ENCODE results near the gene PPP2R3B. TPM values are rescaled to one million over a fixed set of nuclear protein-coding genes. Genes with fewer than 3 reads are reported as not detected.

The PPP2R3B gene
- total RNA-seq, 1 experiment from 2014 or later = 13.7 TPM

DNA sequence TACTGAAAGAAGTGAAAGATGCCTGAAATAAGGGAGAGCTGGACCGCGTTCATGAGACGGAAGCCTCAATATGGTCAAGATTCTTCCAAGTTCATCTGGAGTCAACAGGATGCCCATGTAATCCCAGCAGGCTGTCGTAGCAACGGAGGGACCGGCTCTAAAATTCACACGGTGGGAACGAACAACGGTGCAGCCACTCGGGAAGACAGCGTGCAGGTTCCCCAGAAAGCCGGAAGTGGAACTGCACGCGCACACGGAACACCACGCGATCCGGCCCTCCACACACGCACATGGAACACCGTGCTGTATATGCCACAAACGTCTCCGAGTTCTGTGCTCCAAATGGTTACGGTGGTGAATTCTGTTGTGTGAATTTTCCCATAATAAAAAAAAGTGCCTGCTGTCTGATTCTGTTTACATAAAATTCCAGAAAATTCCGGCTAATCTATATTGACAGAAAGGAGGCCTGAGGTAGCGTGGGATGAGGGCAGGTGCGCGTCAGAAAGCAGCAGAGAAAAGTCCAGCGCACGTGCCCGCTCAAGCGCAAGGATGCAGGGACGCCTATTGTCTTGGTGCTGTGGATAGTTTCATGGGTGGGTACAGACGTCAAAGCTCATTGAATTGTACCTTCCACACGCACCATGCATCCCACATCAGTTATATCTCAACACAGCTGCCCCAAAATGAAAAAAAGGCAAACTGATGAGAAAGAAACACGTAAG lies 31.2 kb downstream of the PPP2R3B start:
- Mint-ChIP-seq H3K27ac (ENCODE audit: low read depth, unreplicated experiment) (no peak overlapping the region), H3K4me1 (ENCODE audit: insufficient read depth, unreplicated experiment) (no peaks in the 10 kb centered on the region), H3K4me3 (ENCODE audit: unreplicated experiment) (no peak overlapping the region), H3K27me3 (ENCODE audit: insufficient read depth, unreplicated experiment) (no peaks in the 10 kb centered on the region), H3K36me3 (ENCODE audit: insufficient read depth, unreplicated experiment) (peaks cover 9% of the 10 kb centered on the region), H3K9me3 (ENCODE audit: unreplicated experiment) (no peaks in the 10 kb centered on the region)
- no peak for TF ChIP-seq CTCF (IDR thresholded peaks at IDR 0.05; ENCODE audit: unreplicated experiment)
- POLR2A ChIA-PET = no interaction called here
- BruUV-seq (replicated peaks) = no TSS peak
- no peak for DNase-seq (ENCODE audit: unreplicated experiment)
- CTCF ChIA-PET = no interaction called here
- intact Hi-C loops (cut with micrococcal nuclease) = no loop called here

GRCh38 chrX:353566-354535 lies 32.9 kb downstream of the PPP2R3B start:
- H3K36me3 Mint-ChIP-seq (ENCODE audit: insufficient read depth, unreplicated experiment) = peaks cover 9% of the 10 kb centered on the region

GRCh38 chrX:352582-353314 lies 34.0 kb downstream of the PPP2R3B start:
- Mint-ChIP-seq H3K36me3 (ENCODE audit: insufficient read depth, unreplicated experiment) (peaks cover 5% of the 10 kb centered on the region), H3K9me3 (ENCODE audit: unreplicated experiment) (no peaks in the 10 kb centered on the region), H3K4me3 (ENCODE audit: unreplicated experiment) (no peak overlapping the region), H3K4me1 (ENCODE audit: insufficient read depth, unreplicated experiment) (no peaks in the 10 kb centered on the region), H3K27me3 (ENCODE audit: insufficient read depth, unreplicated experiment) (no peaks in the 10 kb centered on the region), H3K27ac (ENCODE audit: low read depth, unreplicated experiment) (no peak overlapping the region)
- no peak for TF ChIP-seq CTCF (IDR thresholded peaks at IDR 0.05; ENCODE audit: unreplicated experiment)
- intact Hi-C loops (cut with micrococcal nuclease) = no loop called here
- no TSS peak for BruUV-seq (replicated peaks)
- ChIA-PET POLR2A (no interaction called here), CTCF (no interaction called here)
- no peak for DNase-seq (ENCODE audit: unreplicated experiment)

More at GRCh38 chrX:353566-354535, 32.9 kb downstream of the PPP2R3B start:
- no peak for DNase-seq (ENCODE audit: unreplicated experiment)
- TF ChIP-seq CTCF (IDR thresholded peaks at IDR 0.05; ENCODE audit: unreplicated experiment) = no peak
- no TSS peak for BruUV-seq (replicated peaks)
- H3K27ac Mint-ChIP-seq (ENCODE audit: low read depth, unreplicated experiment) = no peak overlapping the region
- intact Hi-C loops (cut with micrococcal nuclease) = no loop called here
- CTCF ChIA-PET = no interaction called here
- H3K9me3 Mint-ChIP-seq (ENCODE audit: unreplicated experiment) = no peaks in the 10 kb centered on the region
- H3K27me3 Mint-ChIP-seq (ENCODE audit: insufficient read depth, unreplicated experiment) = no peaks in the 10 kb centered on the region
- POLR2A ChIA-PET = no interaction called here
- H3K4me3 Mint-ChIP-seq (ENCODE audit: unreplicated experiment) = no peak overlapping the region
- H3K4me1 Mint-ChIP-seq (ENCODE audit: insufficient read depth, unreplicated experiment) = no peaks in the 10 kb centered on the region

DNA sequence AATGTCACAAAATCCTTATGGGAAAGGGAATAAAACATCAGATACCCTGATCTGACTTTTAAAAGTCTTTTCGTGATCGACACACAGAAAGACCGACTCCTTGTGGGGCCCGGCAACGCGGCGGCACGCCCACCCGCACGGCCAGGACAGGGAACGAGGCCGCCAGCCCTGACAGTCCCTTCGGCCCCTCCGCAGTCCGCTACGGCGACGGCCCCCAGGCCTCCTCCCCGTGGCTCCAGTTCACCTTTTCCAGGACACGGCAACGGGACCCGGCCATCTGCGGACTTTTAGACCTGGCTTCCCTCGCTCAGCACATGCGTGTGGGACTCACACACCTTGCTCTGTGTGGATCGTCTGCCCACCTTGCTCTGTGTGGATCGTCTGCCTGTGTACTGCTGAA lies 34.5 kb downstream of the PPP2R3B start:
- TF ChIP-seq CTCF (IDR thresholded peaks at IDR 0.05; ENCODE audit: unreplicated experiment) = no peak
- H3K27ac Mint-ChIP-seq (ENCODE audit: low read depth, unreplicated experiment) = no peak overlapping the region
- H3K4me3 Mint-ChIP-seq (ENCODE audit: unreplicated experiment) = no peak overlapping the region
- BruUV-seq (replicated peaks) = no TSS peak
- ChIA-PET POLR2A (no interaction called here), CTCF (no interaction called here)
- H3K36me3 Mint-ChIP-seq (ENCODE audit: insufficient read depth, unreplicated experiment) = no peaks in the 10 kb centered on the region
- H3K4me1 Mint-ChIP-seq (ENCODE audit: insufficient read depth, unreplicated experiment) = no peaks in the 10 kb centered on the region
- DNase-seq (ENCODE audit: unreplicated experiment) = no peak
- no peaks in the 10 kb centered on the region for H3K27me3 Mint-ChIP-seq (ENCODE audit: insufficient read depth, unreplicated experiment)
- intact Hi-C loops (cut with micrococcal nuclease) = no loop called here
- no peaks in the 10 kb centered on the region for H3K9me3 Mint-ChIP-seq (ENCODE audit: unreplicated experiment)
